Cardiac septum (tissue), 1 donor: Measurements from ENCODE around the gene POLR3GL. TPM values are rescaled to one million over a fixed set of nuclear protein-coding genes. Genes with fewer than 3 reads are reported as not detected.
"Not testable (repeated sequence)": the region's sequence is repeated elsewhere in the genome, so short reads cannot be mapped to it uniquely, and the experiment has no call there.

ENCODE experiments used
- DNase-seq: peaks from one replicate; pipeline ENCODE4 v3.0.0-alpha.2; 2020; ENCODE audit warnings: low spot score
- intact Hi-C: fragments of 100-400 bp; cut with DNase I; formaldehyde crosslinking; loops from one replicate; pipeline ENCODE4 v1.14.0; 2022
- long read RNA-seq: library from polyadenylated mRNA; unstranded; transcript quantifications from one replicate; pipeline ENCODE4 v2.0.0, GENCODE V29; 2021
- total RNA-seq: library from RNA; stranded (reverse); fragmentation: NEBNext Ultra II Directional; extraction: Animal tissue kit (Norgen Biotek cat#: 25700); gene quantifications from one replicate; pipeline ENCODE4 v1.2.1, GENCODE V29; 2021
- donor health status: DM: no; HTN: no; CAD: no.

Gene POLR3GL, protein sequence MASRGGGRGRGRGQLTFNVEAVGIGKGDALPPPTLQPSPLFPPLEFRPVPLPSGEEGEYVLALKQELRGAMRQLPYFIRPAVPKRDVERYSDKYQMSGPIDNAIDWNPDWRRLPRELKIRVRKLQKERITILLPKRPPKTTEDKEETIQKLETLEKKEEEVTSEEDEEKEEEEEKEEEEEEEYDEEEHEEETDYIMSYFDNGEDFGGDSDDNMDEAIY
- total RNA-seq = 36.8 TPM
- long read RNA-seq, transcript POLR3GL-202 (8 exons, 1,165 nt) = major isoform, 27 of 60 reads
- long read RNA-seq, partial matches to known transcripts = 17 of 60 reads
- long read RNA-seq, other reads (novel, unspliced or antisense) = 16 of 60 reads

DNA sequence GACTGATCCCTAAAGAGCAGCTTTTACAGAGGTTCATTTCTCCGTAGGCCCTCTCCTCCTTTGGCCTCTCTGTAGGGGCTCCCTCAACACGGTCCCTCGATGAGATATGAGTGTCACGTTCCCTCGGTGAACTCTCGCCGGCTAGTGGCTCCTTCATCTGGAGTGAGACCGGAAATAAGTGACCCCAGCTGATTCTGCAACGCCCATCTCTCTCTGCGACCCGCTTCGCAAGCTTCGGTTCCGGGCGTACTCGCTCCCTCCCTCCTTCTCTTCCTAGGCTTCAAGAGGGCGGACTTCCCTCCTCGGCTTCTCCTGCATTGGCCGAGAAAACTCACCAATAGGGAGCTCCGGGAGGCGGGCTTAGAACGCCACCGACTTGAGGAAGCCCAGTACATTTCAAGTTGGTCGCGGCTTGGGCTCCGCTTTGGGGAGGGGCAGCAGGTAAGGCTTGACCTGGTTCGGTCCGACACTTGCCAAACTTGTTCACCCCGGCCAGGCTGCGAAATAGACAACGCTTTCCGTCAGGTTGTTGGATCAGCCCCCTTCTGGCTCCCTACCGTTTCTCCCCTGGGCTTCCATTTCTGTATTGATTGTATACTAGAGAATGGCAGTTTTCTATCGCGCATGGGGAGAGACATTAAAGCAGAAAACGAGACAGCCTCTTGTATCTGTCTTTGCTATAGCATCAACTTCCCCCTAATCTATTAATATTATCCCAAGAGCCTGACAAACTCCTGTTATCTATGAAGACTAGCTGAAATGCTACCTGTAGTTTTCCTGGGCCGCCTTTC is at the start of gene POLR3GL, which contains the start of gene ANKRD34A:
Gene POLR3GL (plus strand): TSS at position 363 of the 791 bp plus-strand sequence. CDS start 10,176 bp downstream, outside the sequence.
Gene ANKRD34A (minus strand): TSS at position 248 of the 791 bp plus-strand sequence. CDS start 2,816 bp downstream, outside the sequence.
- intact Hi-C loops = loop anchor here (2.0 to 5.0 kb wide), 3 partner anchors 14 to 38 kb away; partner anchors contain the start of genes RBM8A and TXNIP
- DNase-seq = peak; percentile 98

DNA sequence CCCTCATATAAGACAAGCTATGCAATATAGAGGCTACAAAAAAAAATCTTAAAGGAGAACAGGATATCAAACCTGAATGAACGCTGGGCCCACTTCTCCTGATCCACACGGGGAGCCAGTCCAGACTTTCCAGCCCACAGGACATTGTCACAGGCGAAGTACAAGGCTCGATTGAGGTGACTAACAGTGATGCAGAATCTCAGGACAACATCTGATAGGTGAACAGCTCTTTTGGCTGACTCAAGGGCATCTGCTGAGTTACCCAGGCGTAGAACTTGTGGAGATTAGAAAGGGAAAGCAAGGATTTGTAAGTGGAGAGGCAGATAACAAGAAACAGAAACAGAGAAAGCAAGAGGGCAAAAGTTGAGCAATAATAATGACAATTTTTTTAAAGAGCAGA is 47.7 kb upstream of the POLR3GL start:
- no peak for DNase-seq
- intact Hi-C loops = loop anchor here (5.0 kb wide), 2 partner anchors 69 to 91 kb away; partner anchors contain the start of gene NUDT17

GRCh38 chr1:145917595-145917994 is 46.9 kb upstream of the POLR3GL start:
- DNase-seq = no peak
- intact Hi-C loops = loop anchor here (5.0 kb wide), 2 partner anchors 70 to 90 kb away; partner anchors contain the start of gene NUDT17

- intact Hi-C loops = loop anchor here (5.0 kb wide), 2 partner anchors 71 to 89 kb away; partner anchors contain the start of gene NUDT17
- DNase-seq = peak; percentile 96
Observed at GRCh38 chr1:145918144-145918991, 46.1 kb upstream of the POLR3GL start, which contains the start of gene PEX11B. Gene PEX11B (minus strand): TSS chr1:145918717. CDS start chr1:145918688, 29 bp downstream.

GRCh38 chr1:145918992-145919939 is 45.2 kb upstream of the POLR3GL start:
- peak; percentile 80 for DNase-seq
- intact Hi-C loops = loop anchor here (5.0 kb wide), 2 partner anchors 72 to 88 kb away; partner anchors contain the start of gene NUDT17

DNA sequence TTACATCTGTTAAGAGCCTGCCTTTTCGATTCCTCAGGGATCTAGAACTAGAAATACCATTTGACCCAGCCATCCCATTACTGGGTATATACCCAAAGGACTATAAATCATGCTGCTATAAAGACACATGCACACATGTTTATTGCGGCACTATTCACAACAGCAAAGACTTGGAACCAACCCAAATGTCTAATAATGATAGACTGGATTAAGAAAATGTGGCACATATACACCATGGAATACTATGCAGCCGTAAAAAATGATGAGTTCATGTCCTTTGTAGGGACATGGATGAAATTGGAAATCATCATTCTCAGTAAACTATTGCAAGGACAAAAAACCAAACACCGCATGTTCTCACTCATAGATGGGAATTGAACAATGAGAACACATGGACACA is 44.2 kb upstream of the POLR3GL start:
- DNase-seq, intact Hi-C loops: not testable (repeated sequence)

DNA sequence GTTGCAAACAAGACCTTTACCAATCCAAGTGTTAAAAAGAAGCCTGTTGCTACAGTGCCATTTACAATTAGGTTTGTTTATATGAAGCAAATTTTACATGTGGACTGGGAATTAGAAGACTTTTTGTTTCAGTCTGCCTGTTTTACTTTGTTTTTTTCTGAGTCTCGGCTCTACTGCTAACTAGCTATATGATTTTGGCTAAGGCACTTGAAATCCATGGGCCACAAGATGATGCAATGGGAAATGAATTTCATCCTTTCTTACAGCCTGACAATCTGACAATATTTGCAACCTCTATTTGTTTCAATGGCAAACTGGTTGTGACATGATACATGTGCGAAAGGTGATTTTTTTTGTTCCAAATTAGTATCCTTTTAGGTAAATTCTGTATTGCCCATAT is 42.2 kb upstream of the POLR3GL start:
- intact Hi-C loops = no loop called here
- DNase-seq = no peak

GRCh38 chr1:145926686-145927062 is 37.8 kb upstream of the POLR3GL start:
- intact Hi-C loops = loop anchor here (2.0 kb wide), 2 partner anchors 38 to 78 kb away; partner anchors contain the start of genes ANKRD34A and POLR3GL
- DNase-seq = no peak

DNA sequence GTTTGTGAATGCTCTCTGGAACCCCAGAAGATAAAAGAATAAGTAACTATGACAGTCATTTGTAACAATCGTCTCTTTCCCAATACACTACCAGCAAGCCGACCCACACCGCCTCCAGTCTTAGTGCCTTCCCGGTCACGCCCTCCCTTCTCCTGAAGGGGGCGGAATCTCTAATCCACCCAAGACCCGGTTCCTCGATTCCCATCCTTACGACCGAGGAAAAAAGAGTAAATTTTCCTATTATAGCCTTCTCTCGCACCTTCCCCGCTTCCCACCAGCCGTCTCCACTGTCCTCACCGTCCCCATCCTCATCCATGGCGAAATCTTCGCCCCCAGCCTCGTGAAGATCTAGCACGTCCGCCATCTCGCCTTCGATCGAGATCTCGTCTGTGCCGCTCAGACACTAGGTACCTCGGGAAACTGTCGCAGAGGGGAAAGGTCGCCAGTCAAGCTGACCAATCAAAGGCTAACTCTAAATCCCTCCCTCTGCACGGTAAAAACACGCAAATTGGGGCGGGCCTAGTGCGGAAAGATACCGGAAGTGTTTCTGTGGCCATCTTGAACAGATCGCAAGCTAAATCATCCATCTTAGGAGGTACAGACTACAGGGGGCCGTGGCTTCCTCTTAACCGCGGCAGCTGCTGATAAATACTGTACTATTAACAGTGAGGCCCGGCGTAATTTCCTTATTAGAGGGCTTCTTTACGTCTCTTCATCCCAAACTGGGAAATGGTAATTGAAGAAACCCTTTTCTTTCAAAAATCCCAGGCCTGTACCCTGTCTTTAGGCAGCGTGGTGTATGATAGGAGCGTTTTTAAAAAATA is 37.2 kb upstream of the POLR3GL start, which contains the start of gene RBM8A:
Gene RBM8A (minus strand): TSS at position 422 of the 824 bp plus-strand sequence. CDS start 58 bp downstream, at position 364.
- DNase-seq = peak; percentile 96
- intact Hi-C loops = loop anchor here (2.0 kb wide), 2 partner anchors 38 to 78 kb away; partner anchors contain the start of genes ANKRD34A and POLR3GL

GRCh38 chr1:145927916-145928643 is 36.4 kb upstream of the POLR3GL start:
- no peak for DNase-seq
- intact Hi-C loops = loop anchor here (2.0 kb wide), 2 partner anchors 37 to 77 kb away; partner anchors contain the start of genes ANKRD34A and POLR3GL

GRCh38 chr1:145932522-145933009 is 31.9 kb upstream of the POLR3GL start:
- DNase-seq, intact Hi-C loops: not testable (repeated sequence)

DNA sequence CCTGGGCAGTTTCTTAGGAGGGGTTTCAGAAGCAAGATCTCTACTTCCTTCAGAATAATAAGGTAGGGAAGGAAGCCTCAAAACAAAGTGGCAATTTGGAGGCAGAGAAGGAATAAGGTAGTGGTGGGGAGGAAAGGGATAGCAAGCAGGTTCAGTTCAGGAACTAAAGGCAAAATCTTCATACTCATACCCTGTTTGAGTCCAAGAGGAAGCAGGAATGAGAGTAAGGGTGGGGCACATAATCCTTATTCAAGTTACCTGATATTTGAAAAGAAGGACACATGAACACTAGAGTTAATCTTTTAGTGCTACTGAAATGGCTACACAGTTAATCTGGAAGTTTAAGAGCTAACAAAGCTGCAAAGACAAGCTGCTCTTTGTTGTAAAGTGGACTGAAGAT is 28.8 kb upstream of the POLR3GL start:
- intact Hi-C loops = no loop called here
- DNase-seq = no peak

DNA sequence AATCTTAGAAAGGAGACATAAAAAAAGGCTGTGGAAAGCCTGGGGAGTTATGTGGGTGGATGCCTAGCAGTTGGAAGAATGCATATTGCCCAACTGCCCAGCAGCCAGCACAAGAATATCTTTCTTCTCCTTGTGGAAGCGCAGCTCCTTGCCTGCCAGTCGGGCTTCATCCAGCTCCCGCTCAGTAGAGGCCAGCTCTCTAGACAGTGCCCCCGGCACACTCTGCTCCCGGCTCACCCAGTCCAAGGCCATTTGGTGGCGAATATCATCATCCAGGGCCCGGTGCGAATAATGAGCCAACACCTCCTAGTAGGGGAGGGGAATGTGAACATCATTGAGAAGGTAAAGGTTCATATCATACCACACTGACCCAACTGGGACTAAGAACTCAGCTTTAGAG is 28.2 kb upstream of the POLR3GL start:
- DNase-seq = no peak
- intact Hi-C loops = no loop called here

GRCh38 chr1:145937436-145937835 is 27.1 kb upstream of the POLR3GL start:
- DNase-seq = no peak
- intact Hi-C loops = no loop called here

DNA sequence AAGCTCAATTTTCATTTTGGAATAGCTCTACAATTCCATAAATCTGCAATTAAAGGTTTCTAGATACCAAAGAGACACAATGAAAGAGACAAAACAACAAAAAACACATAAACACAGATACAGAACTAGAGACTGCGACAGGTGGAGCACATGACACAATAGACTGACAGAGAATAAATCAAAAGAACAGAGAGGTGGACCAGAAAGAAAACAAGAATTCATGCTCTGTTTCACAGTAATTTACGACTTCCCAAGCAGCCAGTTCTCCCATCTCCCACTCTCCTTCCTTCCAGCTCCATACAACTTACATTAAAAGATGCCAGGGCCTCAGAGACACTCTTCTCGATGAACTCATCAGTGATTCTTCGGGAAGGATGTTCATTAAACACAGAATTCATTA is 22.1 kb upstream of the POLR3GL start:
- intact Hi-C loops = no loop called here

GRCh38 chr1:145942871-145943270 is 21.6 kb upstream of the POLR3GL start:
- intact Hi-C loops = no loop called here

More for the DNA sequence above, 22.1 kb upstream of the POLR3GL start:
- no peak for DNase-seq

More at GRCh38 chr1:145942871-145943270, 21.6 kb upstream of the POLR3GL start:
- no peak for DNase-seq
